PFSK-1 (cell line): Measurements from ENCODE around the gene C19orf38.

Experiments
- FOXP2 ChIP-seq: optimal IDR thresholded peaks from 2 replicates; pipeline ENCODE3; 2011; ENCODE audit warnings: borderline replicate concordance, control low read depth, inconsistent platforms; ENCODE audit not compliant: insufficient read depth; ENCODE audit errors: extremely low read length, extremely low read depth
- POLR2AphosphoS5 ChIP-seq: IDR thresholded peaks from 2 replicates; pipeline ENCODE4 v1.6.1; 2012; ENCODE audit warnings: low read depth, mild to moderate bottlenecking, control low read depth, low read length, moderate library complexity
- SIN3A ChIP-seq: IDR thresholded peaks from 2 replicates; pipeline ENCODE4 v1.6.1; 2012; ENCODE audit warnings: mild to moderate bottlenecking, low read length, moderate library complexity, borderline replicate concordance; ENCODE audit not compliant: insufficient read depth
- TAF1 ChIP-seq: IDR thresholded peaks from 2 replicates; pipeline ENCODE4 v1.6.1; 2012; ENCODE audit warnings: low read length, control low read depth, borderline replicate concordance; ENCODE audit not compliant: insufficient read depth
- TF ChIP-seq, protein P1 (sequence below), 2 experiments: IDR thresholded peaks; 2 replicates each; pipeline versions ENCODE4 v1.6.1 to v1.8.0; 2011 to 2012; ENCODE audit warnings: low read depth in 2 of 2, low read length in 2 of 2, control low read depth in 1 of 2, inconsistent platforms in 1 of 2, mild to moderate bottlenecking in 1 of 2, moderate library complexity in 1 of 2; ENCODE audit not compliant: insufficient read depth in 1 of 2

Gene C19orf38

GRCh38 chr19:10878253-10878652 lies 30.0 kb downstream of the C19orf38 start:
- TF ChIP-seq SIN3A = no peak
- no peak for TF ChIP-seq TAF1
- TF ChIP-seq, protein P1, sequence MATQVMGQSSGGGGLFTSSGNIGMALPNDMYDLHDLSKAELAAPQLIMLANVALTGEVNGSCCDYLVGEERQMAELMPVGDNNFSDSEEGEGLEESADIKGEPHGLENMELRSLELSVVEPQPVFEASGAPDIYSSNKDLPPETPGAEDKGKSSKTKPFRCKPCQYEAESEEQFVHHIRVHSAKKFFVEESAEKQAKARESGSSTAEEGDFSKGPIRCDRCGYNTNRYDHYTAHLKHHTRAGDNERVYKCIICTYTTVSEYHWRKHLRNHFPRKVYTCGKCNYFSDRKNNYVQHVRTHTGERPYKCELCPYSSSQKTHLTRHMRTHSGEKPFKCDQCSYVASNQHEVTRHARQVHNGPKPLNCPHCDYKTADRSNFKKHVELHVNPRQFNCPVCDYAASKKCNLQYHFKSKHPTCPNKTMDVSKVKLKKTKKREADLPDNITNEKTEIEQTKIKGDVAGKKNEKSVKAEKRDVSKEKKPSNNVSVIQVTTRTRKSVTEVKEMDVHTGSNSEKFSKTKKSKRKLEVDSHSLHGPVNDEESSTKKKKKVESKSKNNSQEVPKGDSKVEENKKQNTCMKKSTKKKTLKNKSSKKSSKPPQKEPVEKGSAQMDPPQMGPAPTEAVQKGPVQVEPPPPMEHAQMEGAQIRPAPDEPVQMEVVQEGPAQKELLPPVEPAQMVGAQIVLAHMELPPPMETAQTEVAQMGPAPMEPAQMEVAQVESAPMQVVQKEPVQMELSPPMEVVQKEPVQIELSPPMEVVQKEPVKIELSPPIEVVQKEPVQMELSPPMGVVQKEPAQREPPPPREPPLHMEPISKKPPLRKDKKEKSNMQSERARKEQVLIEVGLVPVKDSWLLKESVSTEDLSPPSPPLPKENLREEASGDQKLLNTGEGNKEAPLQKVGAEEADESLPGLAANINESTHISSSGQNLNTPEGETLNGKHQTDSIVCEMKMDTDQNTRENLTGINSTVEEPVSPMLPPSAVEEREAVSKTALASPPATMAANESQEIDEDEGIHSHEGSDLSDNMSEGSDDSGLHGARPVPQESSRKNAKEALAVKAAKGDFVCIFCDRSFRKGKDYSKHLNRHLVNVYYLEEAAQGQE (IDR thresholded peaks at IDR 0.05; ENCODE audit: insufficient read depth in 1 of 2, low read depth in 2 of 2, low read length in 2 of 2) = no peak
- no peak for TF ChIP-seq FOXP2
- TF ChIP-seq POLR2AphosphoS5 = no peak

DNA sequence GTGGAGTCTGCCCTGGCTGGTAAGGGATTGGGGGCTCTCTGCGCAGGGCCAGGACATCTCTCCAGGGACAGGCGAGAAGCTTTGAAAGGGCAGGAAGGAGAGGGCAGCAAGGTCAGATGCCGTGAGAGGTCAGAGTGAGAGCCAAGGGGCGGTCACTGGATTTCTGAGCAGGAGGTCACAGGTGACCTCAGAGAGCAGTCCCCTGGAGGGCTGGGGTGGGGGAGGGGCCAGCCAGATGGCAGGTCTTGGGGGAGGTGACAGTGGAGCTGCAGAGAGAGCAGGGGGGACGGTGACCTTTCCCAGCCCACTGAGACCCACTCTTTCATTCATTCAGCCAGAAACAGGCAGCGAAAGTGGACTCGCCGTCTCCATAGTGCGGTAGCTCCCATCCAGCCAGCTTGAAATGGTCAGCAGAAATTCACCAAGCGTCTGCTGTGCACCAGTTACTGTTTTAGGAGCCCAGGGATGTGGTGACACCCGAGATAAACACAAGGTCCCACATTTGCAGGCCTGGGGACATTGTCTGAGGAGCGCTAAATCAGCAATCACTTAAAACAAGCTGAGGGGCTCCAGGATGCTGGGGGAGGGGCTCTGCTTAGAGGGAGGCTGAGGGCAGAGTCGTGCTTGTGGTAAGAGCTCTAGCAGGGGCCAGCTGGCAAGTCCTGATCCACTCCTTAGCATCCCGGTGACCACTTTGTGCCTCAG lies 33.3 kb downstream of the C19orf38 start:
- TF ChIP-seq SIN3A (no peak), POLR2AphosphoS5 (no peak), FOXP2 (no peak), TAF1 (no peak)
- TF ChIP-seq, protein P1 (IDR thresholded peaks at IDR 0.05; ENCODE audit: insufficient read depth in 1 of 2, low read depth in 2 of 2, low read length in 2 of 2) = no peak

GRCh38 chr19:10882108-10882457 lies 33.9 kb downstream of the C19orf38 start:
- TF ChIP-seq TAF1 (no peak), POLR2AphosphoS5 (no peak), FOXP2 (no peak), SIN3A (no peak)
- TF ChIP-seq, protein P1 (IDR thresholded peaks at IDR 0.05; ENCODE audit: insufficient read depth in 1 of 2, low read depth in 2 of 2, low read length in 2 of 2) = no peak

DNA sequence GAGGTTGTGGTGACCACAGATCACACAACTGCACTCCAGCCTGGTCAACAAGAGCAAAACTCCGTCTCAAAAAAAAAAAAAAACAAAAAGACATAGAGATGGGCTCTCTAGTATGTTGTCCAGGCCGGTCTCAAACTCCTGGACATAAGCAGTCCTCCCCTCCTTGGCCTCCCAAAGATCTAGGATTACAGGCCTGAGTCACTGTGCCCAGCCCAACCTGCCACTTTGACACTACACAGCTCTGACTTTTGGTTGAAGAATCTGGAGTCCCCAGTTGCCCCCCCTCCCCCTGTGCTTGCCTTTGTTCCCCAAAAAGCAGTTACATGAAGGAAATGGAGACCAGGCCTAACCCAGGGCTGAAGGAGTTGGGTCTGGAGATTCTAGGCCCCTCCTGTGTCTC lies 36.1 kb downstream of the C19orf38 start:
- TF ChIP-seq POLR2AphosphoS5 (no peak), FOXP2 (no peak), TAF1 (no peak)

DNA sequence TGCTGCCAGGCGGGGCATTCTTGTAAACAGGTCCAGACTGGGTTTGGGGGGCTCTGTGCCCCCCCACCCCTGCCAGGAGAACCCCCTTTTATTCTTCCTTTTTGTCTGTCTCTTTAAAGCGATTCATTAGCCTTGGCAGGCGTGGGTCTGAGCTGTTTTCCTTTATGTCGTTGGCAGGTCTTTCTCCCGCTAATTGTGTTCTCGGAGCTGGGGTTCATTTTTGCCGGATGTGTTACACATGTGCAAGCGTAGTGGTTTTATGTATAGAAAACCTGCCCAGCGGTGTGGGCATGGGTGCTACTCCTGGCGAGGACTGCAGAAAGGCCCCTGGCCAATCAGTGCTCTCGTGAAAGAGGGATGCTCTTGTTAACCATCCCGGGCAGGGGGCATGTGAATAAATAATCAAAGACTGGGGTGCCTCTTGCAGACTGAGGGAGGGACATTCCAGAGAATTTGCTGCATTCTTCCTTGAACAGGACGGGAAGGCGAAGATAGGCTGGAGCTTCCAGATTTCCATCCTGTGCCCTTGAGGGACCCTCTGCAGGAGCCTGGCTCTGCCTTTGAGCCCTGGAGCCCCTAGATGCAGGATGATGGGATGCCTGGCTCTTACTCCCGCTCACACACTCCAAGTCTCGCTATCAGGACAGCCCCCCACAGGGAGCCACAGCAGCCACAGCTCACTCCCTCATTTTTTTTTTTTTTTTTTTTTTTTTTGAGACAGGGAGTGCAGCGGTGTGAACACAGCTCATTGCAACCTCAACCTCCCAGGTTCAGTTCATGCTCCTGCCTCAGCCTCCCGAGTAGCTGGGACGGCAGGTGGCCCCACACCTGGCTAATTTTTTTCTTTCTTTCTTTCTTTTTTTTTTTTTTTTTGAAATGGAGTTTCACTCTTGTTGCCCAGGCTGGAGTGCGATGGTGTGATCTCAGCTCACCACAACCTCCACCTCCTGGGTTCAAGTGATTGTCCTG lies 37.3 kb downstream of the C19orf38 start:
- TF ChIP-seq SIN3A (no peak), FOXP2 (no peak), TAF1 (no peak), POLR2AphosphoS5 (no peak)
- TF ChIP-seq, protein P1 (IDR thresholded peaks at IDR 0.05; ENCODE audit: insufficient read depth in 1 of 2, low read depth in 2 of 2, low read length in 2 of 2) = no peak
